ENCODE data around the gene LY6G5C. TPM values are rescaled to one million over a fixed set of nuclear protein-coding genes. Genes with fewer than 3 reads are reported as not detected.
A peak's percentile ranks its signal among the peaks of the same experiment; 100 is the strongest.

The LY6G5C gene
- total and polyA plus RNA-seq, 2 of the 13 experiments (the other 11 are each of a cell fraction or from before 2014, with no cell fraction given) = 0.33 to 0.55 TPM

DNA sequence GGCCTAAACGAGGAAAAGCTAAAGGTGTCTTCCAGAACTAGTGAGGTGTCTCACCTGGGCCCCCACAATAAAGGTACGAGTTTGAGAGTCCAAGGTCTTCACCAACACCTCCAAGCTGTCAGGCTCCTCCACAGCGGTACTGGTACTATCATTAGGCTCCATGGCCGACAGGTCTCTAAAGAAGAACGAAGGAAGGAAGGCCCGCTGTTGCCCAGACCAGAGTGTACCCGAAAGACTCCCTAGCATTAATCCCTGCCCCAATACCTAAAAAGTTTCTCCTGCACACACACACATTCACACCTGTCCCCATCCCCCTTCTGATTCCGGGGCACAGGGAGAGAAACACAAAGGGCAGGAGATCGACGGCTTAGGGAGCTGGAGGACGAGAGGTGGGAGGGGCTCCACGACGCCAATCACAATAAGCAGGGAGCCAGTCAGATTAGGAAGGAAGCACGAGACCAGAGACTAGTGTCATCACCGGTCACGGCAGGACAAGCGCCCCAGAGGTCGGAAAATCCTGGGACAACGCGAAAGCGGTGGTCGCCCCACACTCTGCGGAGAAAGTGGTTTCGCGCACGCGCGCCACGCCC lies 29.2 kb downstream of the LY6G5C start (continued):
- 0 out of 2 replicates have a peak, but pooled peaks have one; percentile 57 for TF ChIP-seq ZIK1 (CRISPR knock-in tag; IDR thresholded peaks at IDR 0.05; ENCODE audit: borderline replicate concordance, low read depth)
- TF ChIP-seq REL (CRISPR knock-in tag; conservative IDR thresholded peaks at IDR 0.05) = 0 out of 2 replicates have a peak, but pooled peaks have one; percentile 20
- TF ChIP-seq ZSCAN21 (CRISPR knock-in tag; IDR thresholded peaks at IDR 0.05; ENCODE audit: borderline replicate concordance) = no peak; the same call in 1 of the 2 replicates
- TF ChIP-seq MYC (CRISPR knock-in tag; IDR thresholded peaks at IDR 0.05; ENCODE audit: borderline replicate concordance) = 0 out of 2 replicates have a peak, but pooled peaks have one; percentile 16
- TF ChIP-seq NFKB2 (CRISPR knock-in tag; IDR thresholded peaks at IDR 0.05; ENCODE audit: borderline replicate concordance) = 0 out of 2 replicates have a peak, but pooled peaks have one; percentile 36
- TF ChIP-seq KDM1A (CRISPR knock-in tag; IDR thresholded peaks at IDR 0.05) = no peak
- TF ChIP-seq ELF1 (CRISPR knock-in tag; IDR thresholded peaks at IDR 0.05) = 0 out of 2 replicates have a peak, but pooled peaks have one; percentile 18
- 0 out of 2 replicates have a peak, but pooled peaks have one; percentile 5 for TF ChIP-seq ZNF780A (CRISPR knock-in tag; IDR thresholded peaks at IDR 0.05)
- TF ChIP-seq SOX13 (IDR thresholded peaks at IDR 0.05) = no peak
- peak in 1 of 2 experiments; percentile 46; a peak in 2 of 4 replicates for TF ChIP-seq SOX13 (CRISPR knock-in tag; conservative IDR thresholded peaks at IDR 0.05 in 1 of 2, IDR thresholded peaks at IDR 0.05 in 1 of 2)
- no peak for TF ChIP-seq ZNF224 (CRISPR knock-in tag; IDR thresholded peaks at IDR 0.05)
- TF ChIP-seq, protein P1, sequence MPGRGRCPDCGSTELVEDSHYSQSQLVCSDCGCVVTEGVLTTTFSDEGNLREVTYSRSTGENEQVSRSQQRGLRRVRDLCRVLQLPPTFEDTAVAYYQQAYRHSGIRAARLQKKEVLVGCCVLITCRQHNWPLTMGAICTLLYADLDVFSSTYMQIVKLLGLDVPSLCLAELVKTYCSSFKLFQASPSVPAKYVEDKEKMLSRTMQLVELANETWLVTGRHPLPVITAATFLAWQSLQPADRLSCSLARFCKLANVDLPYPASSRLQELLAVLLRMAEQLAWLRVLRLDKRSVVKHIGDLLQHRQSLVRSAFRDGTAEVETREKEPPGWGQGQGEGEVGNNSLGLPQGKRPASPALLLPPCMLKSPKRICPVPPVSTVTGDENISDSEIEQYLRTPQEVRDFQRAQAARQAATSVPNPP (CRISPR knock-in tag; IDR thresholded peaks at IDR 0.05) = no peak; the same call in 1 of the 2 replicates
- no peak for TF ChIP-seq ZNF550 (CRISPR knock-in tag; IDR thresholded peaks at IDR 0.05; ENCODE audit: borderline replicate concordance)
- TF ChIP-seq CBX1 (IDR thresholded peaks at IDR 0.05; ENCODE audit: low read depth) = no peak
- TF ChIP-seq ZNF883 (CRISPR knock-in tag; IDR thresholded peaks at IDR 0.05; ENCODE audit: not compliant biosample characterization) = no peak
- no peak for TF ChIP-seq HHEX (CRISPR knock-in tag; IDR thresholded peaks at IDR 0.05)
- TF ChIP-seq ATF1 (CRISPR knock-in tag; IDR thresholded peaks at IDR 0.05) = no peak
- TF ChIP-seq, protein P2, sequence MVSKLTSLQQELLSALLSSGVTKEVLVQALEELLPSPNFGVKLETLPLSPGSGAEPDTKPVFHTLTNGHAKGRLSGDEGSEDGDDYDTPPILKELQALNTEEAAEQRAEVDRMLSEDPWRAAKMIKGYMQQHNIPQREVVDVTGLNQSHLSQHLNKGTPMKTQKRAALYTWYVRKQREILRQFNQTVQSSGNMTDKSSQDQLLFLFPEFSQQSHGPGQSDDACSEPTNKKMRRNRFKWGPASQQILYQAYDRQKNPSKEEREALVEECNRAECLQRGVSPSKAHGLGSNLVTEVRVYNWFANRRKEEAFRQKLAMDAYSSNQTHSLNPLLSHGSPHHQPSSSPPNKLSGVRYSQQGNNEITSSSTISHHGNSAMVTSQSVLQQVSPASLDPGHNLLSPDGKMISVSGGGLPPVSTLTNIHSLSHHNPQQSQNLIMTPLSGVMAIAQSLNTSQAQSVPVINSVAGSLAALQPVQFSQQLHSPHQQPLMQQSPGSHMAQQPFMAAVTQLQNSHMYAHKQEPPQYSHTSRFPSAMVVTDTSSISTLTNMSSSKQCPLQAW (CRISPR knock-in tag; IDR thresholded peaks at IDR 0.05) = peak; percentile 13; the same call in 1 of the 2 replicates
- peak; percentile 6; the same call in 1 of the 2 replicates for TF ChIP-seq SMC3 (IDR thresholded peaks at IDR 0.05; ENCODE audit: low read length)
- TF ChIP-seq, protein P3, sequence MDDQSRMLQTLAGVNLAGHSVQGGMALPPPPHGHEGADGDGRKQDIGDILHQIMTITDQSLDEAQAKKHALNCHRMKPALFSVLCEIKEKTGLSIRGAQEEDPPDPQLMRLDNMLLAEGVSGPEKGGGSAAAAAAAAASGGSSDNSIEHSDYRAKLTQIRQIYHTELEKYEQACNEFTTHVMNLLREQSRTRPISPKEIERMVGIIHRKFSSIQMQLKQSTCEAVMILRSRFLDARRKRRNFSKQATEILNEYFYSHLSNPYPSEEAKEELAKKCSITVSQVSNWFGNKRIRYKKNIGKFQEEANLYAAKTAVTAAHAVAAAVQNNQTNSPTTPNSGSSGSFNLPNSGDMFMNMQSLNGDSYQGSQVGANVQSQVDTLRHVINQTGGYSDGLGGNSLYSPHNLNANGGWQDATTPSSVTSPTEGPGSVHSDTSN (CRISPR knock-in tag; IDR thresholded peaks at IDR 0.05; ENCODE audit: borderline replicate concordance) = no peak
- TF ChIP-seq, protein P4, sequence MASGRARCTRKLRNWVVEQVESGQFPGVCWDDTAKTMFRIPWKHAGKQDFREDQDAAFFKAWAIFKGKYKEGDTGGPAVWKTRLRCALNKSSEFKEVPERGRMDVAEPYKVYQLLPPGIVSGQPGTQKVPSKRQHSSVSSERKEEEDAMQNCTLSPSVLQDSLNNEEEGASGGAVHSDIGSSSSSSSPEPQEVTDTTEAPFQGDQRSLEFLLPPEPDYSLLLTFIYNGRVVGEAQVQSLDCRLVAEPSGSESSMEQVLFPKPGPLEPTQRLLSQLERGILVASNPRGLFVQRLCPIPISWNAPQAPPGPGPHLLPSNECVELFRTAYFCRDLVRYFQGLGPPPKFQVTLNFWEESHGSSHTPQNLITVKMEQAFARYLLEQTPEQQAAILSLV (CRISPR knock-in tag; IDR thresholded peaks at IDR 0.05; ENCODE audit: borderline replicate concordance) = no peak
- TF ChIP-seq ZNF670 (CRISPR knock-in tag; IDR thresholded peaks at IDR 0.05; ENCODE audit: borderline replicate concordance) = no peak
- no peak for TF ChIP-seq ASH2L (IDR thresholded peaks at IDR 0.05; ENCODE audit: insufficient read length, low read depth, low read length)
- TF ChIP-seq, protein P5, sequence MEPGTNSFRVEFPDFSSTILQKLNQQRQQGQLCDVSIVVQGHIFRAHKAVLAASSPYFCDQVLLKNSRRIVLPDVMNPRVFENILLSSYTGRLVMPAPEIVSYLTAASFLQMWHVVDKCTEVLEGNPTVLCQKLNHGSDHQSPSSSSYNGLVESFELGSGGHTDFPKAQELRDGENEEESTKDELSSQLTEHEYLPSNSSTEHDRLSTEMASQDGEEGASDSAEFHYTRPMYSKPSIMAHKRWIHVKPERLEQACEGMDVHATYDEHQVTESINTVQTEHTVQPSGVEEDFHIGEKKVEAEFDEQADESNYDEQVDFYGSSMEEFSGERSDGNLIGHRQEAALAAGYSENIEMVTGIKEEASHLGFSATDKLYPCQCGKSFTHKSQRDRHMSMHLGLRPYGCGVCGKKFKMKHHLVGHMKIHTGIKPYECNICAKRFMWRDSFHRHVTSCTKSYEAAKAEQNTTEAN (CRISPR knock-in tag; conservative IDR thresholded peaks at IDR 0.05) = peak; percentile 59; the same call in 1 of the 2 replicates
